Endodermal cell (in vitro differentiated cells): ENCODE measurements around the gene DNPEP. TPM values are rescaled to one million over a fixed set of nuclear protein-coding genes. Genes with fewer than 3 reads are reported as not detected.
A peak's percentile ranks its signal among the peaks of the same experiment; 100 is the strongest.

Experiments used
- DNase-seq: peaks from one replicate; pipeline ENCODE4 v3.0.0-alpha.2; 2017
- H3K27ac ChIP-seq: 2 replicates; pipeline ENCODE4 v1.5.1; 2013; ENCODE audit warnings: mild to moderate bottlenecking, low read depth, low read length, moderate library complexity
- H3K27me3 ChIP-seq: 2 replicates; pipeline ENCODE4 v1.6.1; 2013; ENCODE audit warnings: mild to moderate bottlenecking, low read length, moderate library complexity; ENCODE audit not compliant: insufficient read depth, control insufficient read depth, poor library complexity, severe bottlenecking
- H3K36me3 ChIP-seq: 2 replicates; pipeline ENCODE4 v1.7.0; 2013; ENCODE audit warnings: mild to moderate bottlenecking, low read length, moderate library complexity; ENCODE audit not compliant: control insufficient read depth, insufficient read depth
- H3K4me1 ChIP-seq: one replicate; pipeline ENCODE4 v1.7.0; 2013; ENCODE audit warnings: low read length; ENCODE audit not compliant: control insufficient read depth, insufficient read depth
- H3K4me3 ChIP-seq: 2 replicates; pipeline ENCODE4 v1.5.1; 2013; ENCODE audit warnings: mild to moderate bottlenecking, low read length, moderate library complexity
- H3K9ac ChIP-seq: 2 replicates; pipeline ENCODE4 v1.6.1; 2013; ENCODE audit warnings: mild to moderate bottlenecking, low read length, moderate library complexity; ENCODE audit not compliant: poor library complexity, severe bottlenecking; ENCODE audit errors: extremely low read depth
- H3K9me3 ChIP-seq: 2 replicates; pipeline ENCODE4 v1.6.1; 2013; ENCODE audit warnings: mild to moderate bottlenecking, low read length, moderate library complexity; ENCODE audit not compliant: control insufficient read depth
- H3K27ac Mint-ChIP-seq: 2 replicates; pipeline ENCODE4 v1.8.0; 2020; ENCODE audit warnings: mixed read lengths
- H3K27me3 Mint-ChIP-seq: 2 replicates; pipeline ENCODE4 v1.8.0; 2021; ENCODE audit warnings: mild to moderate bottlenecking, mixed read lengths; ENCODE audit not compliant: insufficient read depth
- H3K36me3 Mint-ChIP-seq: 2 replicates; pipeline ENCODE4 v1.8.0; 2020; ENCODE audit warnings: low read depth, mixed read lengths
- H3K4me1 Mint-ChIP-seq: 2 replicates; pipeline ENCODE4 v1.8.0; 2020; ENCODE audit warnings: mixed read lengths
- H3K4me3 Mint-ChIP-seq: 2 replicates; pipeline ENCODE4 v1.8.0; 2020; ENCODE audit warnings: mild to moderate bottlenecking, moderate library complexity, mixed read lengths
- H3K9me3 Mint-ChIP-seq: 2 replicates; pipeline ENCODE4 v1.8.0; 2020; ENCODE audit warnings: mild to moderate bottlenecking, mixed read lengths
- WGBS, 2 experiments: methylation state at CpG; one replicate each; pipeline versions ENCODE4 v1.1.5 to v1.1.7; 2013; ENCODE audit warnings: missing lambda C conversion rate in 2 of 2, mixed read lengths in 1 of 2; ENCODE audit not compliant: insufficient coverage in 1 of 2, insufficient read length in 1 of 2; 5-methylcytosine and 5-hydroxymethylcytosine counted together
- total RNA-seq, 2 donors: library from RNA; stranded (reverse); fragmentation: NEBNext Ultra II Directional in 1 of 2; extraction: Animal tissue kit (Norgen Biotek cat#: 25700) in 1 of 2; gene quantifications; 2 replicates in 1 of 2; 3 replicates in 1 of 2; pipeline ENCODE4 v1.2.1, GENCODE V29; 2021
- TF ChIP-seq, protein P1 (sequence below): fragments of 200-600 bp; sonication (generic); conservative IDR thresholded peaks from 2 replicates; pipeline ENCODE4 v1.5.0; 2021; ENCODE audit warnings: antibody characterized with exemption, mild to moderate bottlenecking

The DNPEP gene
- total RNA-seq, 2 donors from 2014 or later, result 54.6 to 76.1 TPM

DNA sequence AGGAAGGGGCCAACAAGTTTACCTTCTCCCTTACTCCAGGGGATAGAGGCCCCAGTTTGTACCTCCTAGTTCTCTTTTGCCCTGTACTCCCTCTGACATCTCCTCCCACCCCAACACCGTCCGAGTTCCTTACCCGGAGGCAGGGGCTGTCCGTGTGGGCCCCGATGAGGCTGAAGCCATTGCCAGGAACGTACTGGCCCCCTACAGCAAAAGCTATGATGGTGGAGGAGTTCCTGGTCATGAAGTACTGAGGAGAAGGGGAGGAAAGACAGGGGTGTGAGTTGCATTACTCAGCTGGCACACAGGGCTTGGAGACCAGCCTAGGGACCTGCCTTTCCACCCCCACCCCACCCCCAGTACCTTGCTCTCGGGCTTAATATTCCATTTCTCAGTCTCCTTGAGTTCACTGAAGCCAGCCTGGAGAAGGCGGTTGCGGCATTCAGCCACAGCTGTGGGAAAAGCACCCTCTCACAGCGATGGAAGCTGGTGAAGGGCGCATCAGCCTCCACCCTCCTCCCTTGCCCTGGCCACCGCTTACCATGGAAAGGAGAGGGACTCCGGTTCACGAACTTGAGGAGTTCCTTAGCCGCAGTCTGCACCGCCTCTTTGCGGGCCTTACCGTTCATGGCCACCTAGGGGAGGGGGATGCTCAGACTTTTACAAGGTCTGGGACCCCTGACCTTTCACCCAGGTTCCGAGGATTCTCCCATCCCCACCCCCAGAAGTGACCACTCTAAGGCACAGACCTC is 1.0 kb downstream of the DNPEP start:
- Mint-ChIP-seq H3K27me3 (no peaks in the 10 kb centered on the region), H3K9me3 (no peaks in the 10 kb centered on the region), H3K4me1 (no peaks in the 10 kb centered on the region), H3K27ac (peak overlapping the region; percentile 96), H3K4me3 (peak overlapping the region; percentile 87), H3K36me3 (peaks cover 30% of the 10 kb centered on the region)
- no peaks in the 10 kb centered on the region for H3K9me3 ChIP-seq
- H3K27ac ChIP-seq, result no peak overlapping the region
- peak overlapping the region; percentile 75 for H3K9ac ChIP-seq
- no peaks in the 10 kb centered on the region for H3K27me3 ChIP-seq
- 62 to 78% methylated on average over 12 to 19 of the region's 19 CpGs for WGBS, 2 experiments
- peak overlapping the region; percentile 88 for H3K4me3 ChIP-seq
- H3K4me1 ChIP-seq, result peaks cover 4% of the 10 kb centered on the region
- H3K36me3 ChIP-seq, result peaks cover 25% of the 10 kb centered on the region
- TF ChIP-seq, protein P1, sequence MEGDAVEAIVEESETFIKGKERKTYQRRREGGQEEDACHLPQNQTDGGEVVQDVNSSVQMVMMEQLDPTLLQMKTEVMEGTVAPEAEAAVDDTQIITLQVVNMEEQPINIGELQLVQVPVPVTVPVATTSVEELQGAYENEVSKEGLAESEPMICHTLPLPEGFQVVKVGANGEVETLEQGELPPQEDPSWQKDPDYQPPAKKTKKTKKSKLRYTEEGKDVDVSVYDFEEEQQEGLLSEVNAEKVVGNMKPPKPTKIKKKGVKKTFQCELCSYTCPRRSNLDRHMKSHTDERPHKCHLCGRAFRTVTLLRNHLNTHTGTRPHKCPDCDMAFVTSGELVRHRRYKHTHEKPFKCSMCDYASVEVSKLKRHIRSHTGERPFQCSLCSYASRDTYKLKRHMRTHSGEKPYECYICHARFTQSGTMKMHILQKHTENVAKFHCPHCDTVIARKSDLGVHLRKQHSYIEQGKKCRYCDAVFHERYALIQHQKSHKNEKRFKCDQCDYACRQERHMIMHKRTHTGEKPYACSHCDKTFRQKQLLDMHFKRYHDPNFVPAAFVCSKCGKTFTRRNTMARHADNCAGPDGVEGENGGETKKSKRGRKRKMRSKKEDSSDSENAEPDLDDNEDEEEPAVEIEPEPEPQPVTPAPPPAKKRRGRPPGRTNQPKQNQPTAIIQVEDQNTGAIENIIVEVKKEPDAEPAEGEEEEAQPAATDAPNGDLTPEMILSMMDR, result no peak
- no peak for DNase-seq

DNA sequence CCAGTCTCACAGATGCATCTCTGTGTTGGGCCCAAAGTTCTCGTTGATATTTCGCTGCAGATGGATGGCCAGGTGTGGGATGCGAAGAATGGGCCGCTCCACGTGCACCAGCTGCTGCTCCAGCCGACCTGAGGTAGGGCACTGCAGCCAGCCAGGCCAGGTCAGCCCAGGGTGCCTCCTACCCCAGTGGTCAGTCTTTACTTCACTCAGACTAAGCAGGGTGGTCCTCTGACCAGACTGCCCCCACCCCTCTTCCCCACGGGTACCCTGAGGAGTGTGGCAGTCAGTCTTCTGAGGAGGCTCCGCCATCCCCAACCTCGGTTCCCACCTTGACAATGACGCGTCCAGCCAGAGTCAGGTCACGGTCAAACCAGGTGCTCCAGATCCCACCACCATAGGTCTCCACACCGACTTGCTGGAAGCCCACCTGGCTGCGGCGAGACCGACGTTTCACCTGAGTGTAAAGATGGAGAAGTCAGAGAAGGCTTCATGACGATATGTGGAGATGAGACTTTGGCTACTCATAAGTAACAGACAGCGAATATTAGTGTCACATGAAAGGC is 1.7 kb downstream of the DNPEP start:
- Mint-ChIP-seq H3K36me3 (peaks cover 36% of the 10 kb centered on the region), H3K9me3 (no peaks in the 10 kb centered on the region), H3K27ac (no peak overlapping the region), H3K4me3 (no peak overlapping the region), H3K4me1 (no peaks in the 10 kb centered on the region), H3K27me3 (no peaks in the 10 kb centered on the region)
- Histone ChIP-seq H3K27ac (no peak overlapping the region), H3K4me1 (peaks cover 4% of the 10 kb centered on the region), H3K4me3 (no peak overlapping the region), H3K9me3 (no peaks in the 10 kb centered on the region), H3K27me3 (no peaks in the 10 kb centered on the region), H3K36me3 (peaks cover 31% of the 10 kb centered on the region), H3K9ac (no peak overlapping the region)
- WGBS, 2 experiments, result 94 to 96% methylated on average over 15 to 19 of the region's 19 CpGs
- no peak for DNase-seq
- TF ChIP-seq, protein P1, result no peak

DNA sequence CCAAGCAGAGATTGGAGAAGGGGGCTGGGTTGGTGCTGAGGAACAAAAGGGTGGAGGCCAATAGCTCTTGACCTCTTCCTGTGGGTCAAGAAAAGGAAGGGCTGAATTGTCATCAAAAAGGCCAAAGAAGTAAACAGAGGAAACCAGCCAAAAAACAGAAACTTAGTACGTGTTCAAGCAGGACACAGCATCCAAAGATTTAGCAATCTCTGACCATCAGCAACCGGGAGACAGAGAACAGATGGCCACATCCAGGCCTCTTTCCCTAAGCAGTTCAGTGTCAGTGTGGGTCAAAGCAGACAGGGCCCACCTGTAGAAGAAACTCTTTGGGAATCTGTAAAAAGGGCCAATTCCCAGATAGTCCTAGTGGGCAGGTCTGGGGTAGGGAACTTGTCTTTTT is 2.9 kb downstream of the DNPEP start:
- no peaks in the 10 kb centered on the region for H3K27me3 ChIP-seq
- Mint-ChIP-seq H3K4me3 (no peak overlapping the region), H3K9me3 (no peaks in the 10 kb centered on the region), H3K36me3 (peaks cover 44% of the 10 kb centered on the region), H3K4me1 (no peaks in the 10 kb centered on the region), H3K27ac (no peak overlapping the region), H3K27me3 (no peaks in the 10 kb centered on the region)
- H3K9me3 ChIP-seq, result no peaks in the 10 kb centered on the region
- 91 to 96% methylated on average over 2 of the region's 2 CpGs for WGBS, 2 experiments
- peaks cover 4% of the 10 kb centered on the region for H3K4me1 ChIP-seq
- TF ChIP-seq, protein P1, result no peak
- H3K36me3 ChIP-seq, result peaks cover 39% of the 10 kb centered on the region
- H3K4me3 ChIP-seq, result no peak overlapping the region
- no peak overlapping the region for H3K27ac ChIP-seq
- DNase-seq, result no peak
- no peak overlapping the region for H3K9ac ChIP-seq
